GM12865 (cell line): ENCODE data around the gene SRP19.
A peak's percentile ranks its signal among the peaks of the same experiment; 100 is the strongest.

Experiments
- DNase-seq: peaks from one replicate; pipeline ENCODE4 v3.0.0; 2010; ENCODE audit warnings: low read depth
- H3K4me3 ChIP-seq: 2 replicates; pipeline ENCODE4 v1.5.1; 2011; ENCODE audit warnings: mild to moderate bottlenecking, low read depth, low read length, control low read depth
- CTCF ChIP-seq: IDR thresholded peaks from 2 replicates; pipeline ENCODE4 v1.5.1; 2011; ENCODE audit warnings: low read length, control low read depth, low read depth, inconsistent platforms; ENCODE audit not compliant: insufficient read depth; ENCODE audit errors: missing control alignments

The SRP19 gene

GRCh38 chr5:112867411-112867810 is 6.3 kb downstream of the SRP19 start:
- DNase-seq = no peak
- no peak overlapping the region for H3K4me3 ChIP-seq
- no peak for TF ChIP-seq CTCF

GRCh38 chr5:112869948-112870347 is 8.9 kb downstream of the SRP19 start:
- DNase-seq = peak; percentile 45
- no peak for TF ChIP-seq CTCF
- no peak overlapping the region for H3K4me3 ChIP-seq

GRCh38 chr5:112870966-112871365 is 9.9 kb downstream of the SRP19 start:
- DNase-seq = no peak
- no peak for TF ChIP-seq CTCF
- H3K4me3 ChIP-seq = no peak overlapping the region

- H3K4me3 ChIP-seq = no peak overlapping the region
- DNase-seq = no peak
- no peak for TF ChIP-seq CTCF
Observed at GRCh38 chr5:112876362-112876761, 15.3 kb downstream of the SRP19 start.

GRCh38 chr5:112878101-112878500 is 17.0 kb downstream of the SRP19 start:
- no peak for DNase-seq
- H3K4me3 ChIP-seq = no peak overlapping the region
- no peak for TF ChIP-seq CTCF

- DNase-seq = peak; percentile 18
- no peak overlapping the region for H3K4me3 ChIP-seq
- TF ChIP-seq CTCF = no peak
Observed at GRCh38 chr5:112878760-112879159, 17.7 kb downstream of the SRP19 start.

- H3K4me3 ChIP-seq = no peak overlapping the region
- DNase-seq = no peak
- no peak for TF ChIP-seq CTCF
Observed at GRCh38 chr5:112880219-112880964, 19.3 kb downstream of the SRP19 start.
